Measurements from ENCODE around the gene TMEM53.
"Not testable (repeated sequence)": the region's sequence is repeated elsewhere in the genome, so short reads cannot be mapped to it uniquely, and the experiment has no call there.

TMEM53 gene

GRCh38 chr1:44672254-44672955, 1.9 kb downstream of the TMEM53 start:
- no peak for DNase-seq

- DNase-seq = no peak
Measured at GRCh38 chr1:44670751-44671640, 3.3 kb downstream of the TMEM53 start.

- DNase-seq = not testable (repeated sequence)
Measured at GRCh38 chr1:44666719-44667118, 7.6 kb downstream of the TMEM53 start.

GRCh38 chr1:44664730-44665370, 9.4 kb downstream of the TMEM53 start:
- DNase-seq = no peak

GRCh38 chr1:44663417-44663816, 10.9 kb downstream of the TMEM53 start:
- DNase-seq = no peak

- no peak for DNase-seq
Measured at GRCh38 chr1:44662683-44663030, 11.6 kb downstream of the TMEM53 start.

- DNase-seq = no peak
Measured at GRCh38 chr1:44661781-44662682, 12.2 kb downstream of the TMEM53 start.

DNA sequence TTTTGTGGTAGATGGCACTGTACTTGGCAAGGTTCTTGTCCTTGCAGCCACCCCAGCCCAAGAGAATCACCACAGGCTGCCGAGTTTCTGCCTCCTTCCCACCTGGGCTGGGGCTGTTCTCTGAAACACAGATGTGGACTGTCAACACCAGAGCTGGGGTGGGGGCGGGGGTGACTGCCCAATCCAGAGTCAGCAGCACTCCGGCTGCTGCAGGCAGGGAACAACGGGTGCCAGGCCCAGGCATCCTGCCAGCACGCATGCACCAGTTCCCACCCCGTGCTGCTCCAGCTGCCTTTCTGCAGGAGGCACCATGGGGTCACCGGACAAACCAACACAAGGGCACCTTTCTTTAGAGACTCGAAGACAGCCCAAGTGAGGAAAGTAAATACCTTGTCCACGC, 14.1 kb downstream of the TMEM53 start:
- no peak for DNase-seq

GRCh38 chr1:44659566-44659965, 14.7 kb downstream of the TMEM53 start:
- no peak for DNase-seq

GRCh38 chr1:44655609-44656008, 18.7 kb downstream of the TMEM53 start:
- DNase-seq = no peak

DNA sequence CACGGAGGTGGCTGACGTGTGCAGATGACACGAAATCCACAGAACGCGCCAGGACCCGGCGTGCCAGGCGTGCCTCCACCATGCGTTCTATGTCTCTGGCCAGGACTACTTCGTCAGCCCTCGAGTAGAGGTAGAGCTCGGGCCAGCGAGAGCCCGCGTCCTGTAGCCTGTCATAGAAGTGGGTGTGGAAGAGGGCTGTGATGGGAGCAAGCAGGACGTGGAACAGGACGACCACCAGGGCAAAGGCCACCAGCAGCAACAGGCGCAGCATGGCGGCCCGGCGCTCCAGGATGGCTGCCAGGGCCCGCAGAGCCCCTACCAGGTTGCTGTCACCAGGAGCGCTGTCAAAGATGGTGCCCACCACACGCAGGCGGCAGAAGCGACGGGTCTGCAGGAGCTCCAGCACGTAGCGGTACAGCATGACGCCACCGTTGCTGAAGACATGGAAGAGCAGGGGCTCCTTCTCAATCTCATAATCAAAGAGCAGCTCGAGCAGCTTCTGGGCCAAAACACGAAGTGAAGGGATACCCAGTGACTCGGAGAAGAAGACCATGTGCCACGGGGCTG, 19.6 kb downstream of the TMEM53 start:
- DNase-seq = no peak

GRCh38 chr1:44653107-44653964, 20.9 kb downstream of the TMEM53 start:
- DNase-seq = no peak

GRCh38 chr1:44652445-44653106, 21.7 kb downstream of the TMEM53 start:
- no peak for DNase-seq

GRCh38 chr1:44651069-44651468, 23.2 kb downstream of the TMEM53 start:
- no peak for DNase-seq

DNA sequence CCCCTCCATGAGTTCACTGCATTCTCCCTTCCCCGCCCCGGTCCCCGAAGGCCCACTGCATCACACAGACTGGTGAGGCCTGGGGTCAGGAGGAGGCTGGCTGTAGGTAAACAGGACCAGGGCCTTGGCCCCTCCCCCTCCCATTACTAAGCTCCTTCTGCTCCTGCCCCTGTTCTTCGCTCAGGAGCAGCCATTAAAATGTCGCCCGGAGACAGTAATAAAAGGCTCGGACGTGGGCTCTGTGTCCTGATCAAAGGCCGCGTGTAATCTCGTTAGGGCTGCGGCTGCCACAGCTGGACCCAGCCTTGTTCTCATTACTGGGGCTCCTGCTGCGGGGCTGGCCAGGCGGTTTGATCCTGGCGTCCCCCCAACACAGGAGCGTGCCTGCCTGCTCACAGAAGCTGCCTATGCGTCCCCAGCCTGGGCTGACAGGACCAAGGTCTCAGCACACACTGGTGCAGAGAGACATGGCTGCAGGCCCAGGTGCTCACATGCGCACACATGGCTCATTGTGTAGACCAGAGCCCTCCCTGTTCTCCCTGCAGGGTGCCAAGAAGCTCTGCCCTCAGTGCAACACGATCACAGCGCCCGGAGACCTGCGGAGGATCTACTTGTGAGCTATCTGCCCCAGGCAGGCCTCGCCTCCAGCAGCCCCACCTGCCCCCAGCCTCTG, 24.0 kb downstream of the TMEM53 start:
- DNase-seq = no peak

GRCh38 chr1:44649788-44650158, 24.5 kb downstream of the TMEM53 start:
- DNase-seq = no peak

GRCh38 chr1:44648529-44649250, 25.6 kb downstream of the TMEM53 start:
- DNase-seq = no peak

GRCh38 chr1:44647896-44648295, 26.4 kb downstream of the TMEM53 start:
- no peak for DNase-seq

DNA sequence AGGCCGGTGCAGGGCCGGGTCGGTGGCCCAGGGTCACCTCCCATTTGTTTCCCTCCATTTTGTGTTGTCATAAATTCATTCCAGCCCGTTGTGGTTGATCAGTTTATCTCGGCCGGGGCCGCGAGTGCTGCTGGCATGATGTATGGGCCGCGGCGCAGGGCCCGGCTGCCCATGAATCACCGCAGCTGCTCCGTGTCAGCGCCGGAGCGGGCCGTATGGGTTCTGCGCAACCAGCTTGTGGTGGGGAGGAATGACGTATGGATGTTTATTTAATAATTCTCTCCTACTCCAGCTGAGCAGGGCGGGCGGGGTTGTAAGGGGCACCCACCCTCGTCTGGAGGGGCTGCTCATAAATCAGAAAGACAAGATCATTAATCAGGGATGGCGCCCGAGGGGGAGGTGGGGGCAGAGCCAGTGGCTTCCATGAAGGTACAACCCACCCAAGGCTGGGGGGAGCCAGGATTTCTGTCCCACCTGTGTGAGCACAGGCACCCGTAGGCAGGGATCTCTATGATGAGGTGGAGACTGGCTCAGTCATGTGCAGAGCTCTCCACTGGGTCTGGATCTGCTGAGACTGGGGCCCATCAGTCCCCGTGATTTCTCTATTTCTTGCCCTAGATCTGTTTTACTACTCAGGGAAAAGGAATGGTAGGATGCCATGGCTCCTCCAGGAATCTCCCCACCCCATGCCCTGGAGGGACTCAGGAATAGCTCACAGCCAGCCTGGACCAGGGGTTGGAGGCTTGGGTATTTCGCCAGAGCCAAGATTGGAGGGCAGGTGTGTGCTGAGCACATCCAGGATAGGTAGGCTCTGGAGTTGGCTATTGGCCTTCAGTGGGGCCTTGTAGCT, 27.8 kb downstream of the TMEM53 start:
- no peak for DNase-seq
